GM21423 (cell line): ENCODE measurements around the gene AFMID.

ENCODE experiments used
- ATAC-seq: cut with Tn5 transposase; IDR thresholded peaks from one replicate; pipeline ENCODE4 v1.9.1; 2021; ENCODE audit warnings: mild to moderate bottlenecking, moderate library complexity; ENCODE audit not compliant: unreplicated experiment

Gene AFMID

DNA sequence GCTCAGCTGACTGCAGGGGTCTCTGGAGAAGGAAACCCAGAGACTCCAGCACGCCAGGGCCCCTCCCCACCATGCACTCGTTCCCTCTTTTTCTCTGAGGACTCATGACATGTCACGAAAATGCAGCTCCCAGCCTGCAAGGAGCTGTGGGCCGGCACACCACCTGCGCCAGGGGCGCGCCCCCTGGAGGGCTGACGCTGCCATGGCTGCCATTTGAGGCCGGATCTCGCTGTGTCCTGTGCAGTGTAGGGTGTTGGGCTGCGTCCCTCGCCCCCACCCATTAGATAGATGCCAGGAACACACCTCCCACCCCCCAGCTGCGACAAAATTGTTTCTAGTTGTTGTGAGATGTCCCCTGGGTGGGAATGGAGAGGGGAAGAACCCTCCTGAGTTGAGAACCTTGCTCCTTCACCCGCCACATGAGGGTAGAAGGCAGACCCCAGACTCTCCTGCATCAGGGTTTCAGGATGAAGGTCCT is 10.6 kb upstream of the AFMID start:
- peak; percentile 33 for ATAC-seq

DNA sequence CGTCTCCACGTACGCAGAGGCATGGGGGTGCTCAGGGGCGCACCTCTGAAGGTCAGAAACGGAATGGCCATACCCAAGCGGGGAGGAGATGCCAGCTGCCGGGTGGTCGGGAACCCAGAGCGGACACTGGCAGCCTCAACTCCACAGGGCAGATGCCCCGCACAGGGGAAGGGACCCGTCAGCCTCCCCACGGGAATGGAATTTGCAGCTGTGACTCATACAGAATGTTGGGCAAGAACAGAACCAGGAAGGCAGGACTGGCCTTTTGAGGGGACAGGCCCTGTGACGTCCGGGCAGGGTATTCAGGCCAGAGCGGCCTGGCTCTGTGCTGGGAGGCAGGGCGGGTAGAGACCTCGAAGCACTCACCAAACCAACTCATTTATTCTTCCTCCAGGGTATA is 7.8 kb upstream of the AFMID start:
- no peak for ATAC-seq

- no peak for ATAC-seq
Observed at GRCh38 chr17:78180083-78180482, 7.1 kb upstream of the AFMID start.

- ATAC-seq: no peak
Observed at GRCh38 chr17:78180508-78180907, 6.7 kb upstream of the AFMID start.

GRCh38 chr17:78182504-78182903 is 4.7 kb upstream of the AFMID start:
- no peak for ATAC-seq

GRCh38 chr17:78183916-78184315 is 3.2 kb upstream of the AFMID start:
- ATAC-seq: no peak

DNA sequence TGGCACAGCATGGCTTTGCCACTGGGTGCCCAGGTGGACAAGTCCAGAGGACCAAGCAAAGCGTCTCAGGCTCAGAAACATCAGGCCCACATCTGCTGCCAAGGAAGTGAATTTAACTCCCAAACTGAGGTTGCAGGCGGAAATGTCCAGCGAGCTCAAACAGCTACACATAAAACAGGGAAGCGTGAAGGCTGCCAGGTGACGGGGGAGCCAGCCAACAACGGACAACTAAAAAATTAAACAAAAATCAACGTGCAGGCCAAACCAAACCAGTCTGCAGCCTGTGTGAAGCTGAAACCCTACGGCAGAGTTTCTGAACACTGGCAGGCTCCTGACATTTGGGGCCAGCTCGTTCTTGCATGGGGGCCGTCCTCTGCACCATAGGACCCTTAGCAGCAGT is 2.8 kb upstream of the AFMID start:
- ATAC-seq: no peak

DNA sequence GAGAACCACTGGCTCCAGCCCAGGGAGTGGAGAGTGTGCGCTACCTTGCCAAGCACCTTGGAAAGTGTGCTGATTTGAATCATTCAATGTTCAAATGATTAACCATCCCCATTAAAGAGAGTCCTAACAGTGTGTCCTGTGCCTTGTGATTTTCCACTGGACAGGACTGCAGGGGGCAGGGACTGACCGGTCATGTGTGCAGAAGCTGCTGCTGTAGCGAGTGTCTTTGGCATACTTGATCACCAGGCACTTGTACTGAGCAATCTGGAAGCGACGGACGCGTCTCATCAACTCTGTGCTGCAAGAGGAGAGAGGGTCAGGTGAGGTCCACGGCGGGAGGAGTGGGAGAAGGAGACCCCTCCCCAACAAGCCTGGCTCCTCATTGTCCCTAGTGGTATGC is 2.3 kb upstream of the AFMID start:
- ATAC-seq: no peak

DNA sequence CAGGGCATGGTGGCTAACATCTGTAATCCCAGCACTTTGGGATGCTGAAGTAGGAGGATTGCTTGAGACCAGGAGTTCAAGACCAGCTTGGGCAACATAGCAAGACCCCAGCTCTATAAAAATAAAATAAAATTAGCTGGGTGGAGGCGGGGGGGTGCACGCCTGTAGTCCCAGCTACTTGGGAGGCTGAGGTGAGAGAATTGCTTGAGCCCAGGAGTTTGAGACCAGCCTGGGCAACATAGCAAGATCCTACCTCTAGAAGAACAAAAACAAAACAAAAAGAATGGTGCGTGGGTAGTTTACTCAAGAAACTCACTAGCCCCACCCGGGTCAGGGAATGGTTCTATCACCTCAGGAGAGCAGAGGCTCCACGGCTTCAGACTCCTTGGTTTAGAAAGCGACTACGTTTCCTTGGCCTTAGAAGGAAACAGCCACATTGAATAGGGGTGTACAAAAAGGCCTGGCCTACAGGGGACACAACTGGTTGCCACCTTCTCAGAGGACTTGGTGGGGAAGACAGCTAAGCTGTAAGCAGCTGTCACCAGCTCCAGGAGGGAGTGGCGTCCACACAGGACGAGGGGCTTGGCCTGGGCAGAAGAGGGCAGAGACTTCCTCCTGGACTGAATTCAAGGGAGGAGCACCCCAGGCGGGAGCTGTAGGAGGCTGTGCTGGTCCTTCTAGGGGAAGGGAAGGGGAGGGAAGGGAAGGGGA is 1.0 kb upstream of the AFMID start:
- no peak for ATAC-seq

GRCh38 chr17:78196716-78197115 is 9.6 kb downstream of the AFMID start:
- no peak for ATAC-seq

DNA sequence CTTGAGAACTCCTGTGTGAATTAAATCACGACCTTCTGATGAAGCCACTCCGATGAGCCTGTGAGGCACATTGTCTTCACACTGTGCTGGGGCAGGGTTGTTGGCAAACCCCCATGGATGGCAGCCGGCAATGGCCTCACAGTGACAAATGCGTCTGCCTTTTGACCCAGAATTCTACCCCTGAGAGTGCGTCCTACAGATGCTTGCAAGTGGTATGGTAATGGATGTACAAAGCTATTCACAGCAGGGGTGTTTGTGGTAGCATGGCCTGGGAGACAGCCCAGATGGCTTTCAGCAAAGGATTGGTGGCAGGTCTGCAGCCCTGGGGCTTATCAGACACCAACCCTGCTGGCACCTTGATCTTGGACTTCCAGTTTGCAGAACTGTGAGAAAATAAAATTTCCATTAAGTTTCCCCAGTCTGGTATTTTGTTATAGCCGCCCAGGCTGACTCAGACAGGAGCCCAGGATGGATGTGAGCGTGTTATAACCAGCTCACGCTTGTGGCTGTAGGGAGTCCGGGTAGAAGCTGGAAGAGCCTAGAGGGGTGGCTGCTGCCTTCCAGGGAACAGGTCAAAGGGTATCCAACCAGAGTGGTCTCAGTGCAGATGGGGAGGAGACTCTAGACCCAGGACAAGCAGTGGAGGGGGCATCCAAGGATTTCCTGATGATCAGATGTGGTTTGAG is 10.1 kb downstream of the AFMID start:
- no peak for ATAC-seq

DNA sequence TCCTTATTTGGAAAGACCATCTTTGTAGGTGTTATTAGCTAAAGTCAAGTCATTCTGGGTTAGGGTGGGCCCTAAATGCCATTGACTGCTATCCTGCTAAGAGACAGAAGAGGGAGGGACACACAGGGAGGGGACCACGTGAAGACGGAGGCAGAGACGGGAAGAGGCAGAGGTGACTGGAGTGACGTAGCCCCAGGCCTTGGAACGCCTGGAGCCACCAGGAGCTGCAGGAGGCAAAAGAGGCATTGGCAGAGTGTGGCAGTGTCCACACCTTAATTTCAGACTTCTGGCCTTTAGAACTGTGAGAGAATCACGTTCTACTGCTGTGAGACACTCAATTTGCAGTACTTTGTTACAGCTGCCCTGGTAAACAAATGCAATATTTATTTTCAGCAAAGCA is 13.3 kb downstream of the AFMID start:
- ATAC-seq: no peak

DNA sequence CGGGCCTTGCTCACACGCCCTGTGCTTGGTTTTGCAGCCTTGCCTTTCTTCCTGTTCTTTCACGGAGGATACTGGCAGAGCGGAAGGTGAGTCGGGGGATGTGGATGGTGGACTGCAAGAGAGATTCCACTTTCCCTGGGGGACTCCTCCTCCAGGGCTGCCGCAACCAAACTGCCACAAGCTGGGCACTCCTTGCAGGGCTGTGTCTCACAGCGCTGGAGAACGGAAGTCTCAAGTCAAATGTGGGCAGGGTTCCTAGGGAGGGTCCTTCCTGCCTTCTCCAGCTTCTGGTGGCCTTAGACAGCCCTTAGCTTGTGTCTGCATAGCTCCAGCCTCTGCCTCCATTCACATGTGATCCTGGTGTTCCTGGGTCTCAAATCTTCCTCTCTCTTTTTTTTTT is 15.5 kb downstream of the AFMID start:
- ATAC-seq: no peak

- ATAC-seq: no peak
Observed at GRCh38 chr17:78204387-78205123, 17.4 kb downstream of the AFMID start.

- ATAC-seq: no peak
Observed at GRCh38 chr17:78205124-78205775, 18.1 kb downstream of the AFMID start.

GRCh38 chr17:78206298-78206697 is 19.1 kb downstream of the AFMID start:
- no peak for ATAC-seq

DNA sequence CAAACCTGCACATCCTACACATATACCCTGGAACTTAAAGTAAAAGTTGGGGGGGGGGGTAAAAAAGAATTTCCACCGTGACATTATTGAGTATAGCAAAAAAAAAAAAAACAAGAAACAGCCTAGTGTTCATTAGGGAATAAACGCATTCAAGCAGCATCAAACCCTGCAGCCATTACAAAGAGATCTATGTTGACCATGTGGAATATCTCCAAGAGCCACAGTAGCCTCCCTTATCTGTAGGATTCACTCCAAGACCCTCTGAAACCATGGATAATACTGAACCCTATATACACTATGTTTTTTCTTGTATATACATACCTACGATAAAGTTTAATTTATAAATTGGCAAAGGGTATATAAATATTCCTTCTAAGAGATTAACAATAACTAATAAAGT is 21.3 kb downstream of the AFMID start:
- no peak for ATAC-seq

GRCh38 chr17:78210111-78210510 is 22.9 kb downstream of the AFMID start:
- no peak for ATAC-seq

GRCh38 chr17:78211032-78211431 is 23.9 kb downstream of the AFMID start:
- ATAC-seq: no peak

DNA sequence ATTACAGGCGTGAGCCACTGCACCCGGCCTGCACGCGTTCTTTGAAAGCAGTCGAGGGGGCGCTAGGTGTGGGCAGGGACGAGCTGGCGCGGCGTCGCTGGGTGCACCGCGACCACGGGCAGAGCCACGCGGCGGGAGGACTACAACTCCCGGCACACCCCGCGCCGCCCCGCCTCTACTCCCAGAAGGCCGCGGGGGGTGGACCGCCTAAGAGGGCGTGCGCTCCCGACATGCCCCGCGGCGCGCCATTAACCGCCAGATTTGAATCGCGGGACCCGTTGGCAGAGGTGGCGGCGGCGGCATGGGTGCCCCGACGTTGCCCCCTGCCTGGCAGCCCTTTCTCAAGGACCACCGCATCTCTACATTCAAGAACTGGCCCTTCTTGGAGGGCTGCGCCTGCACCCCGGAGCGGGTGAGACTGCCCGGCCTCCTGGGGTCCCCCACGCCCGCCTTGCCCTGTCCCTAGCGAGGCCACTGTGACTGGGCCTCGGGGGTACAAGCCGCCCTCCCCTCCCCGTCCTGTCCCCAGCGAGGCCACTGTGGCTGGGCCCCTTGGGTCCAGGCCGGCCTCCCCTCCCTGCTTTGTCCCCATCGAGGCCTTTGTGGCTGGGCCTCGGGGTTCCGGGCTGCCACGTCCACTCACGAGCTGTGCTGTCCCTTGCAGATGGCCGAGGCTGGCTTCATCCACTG is 27.0 kb downstream of the AFMID start, which contains the start of gene BIRC5:
BIRC5 (plus strand) TSS at position 238 of the 690 bp plus-strand sequence; CDS start at position 302, 64 bp downstream.
- ATAC-seq: peak; percentile 96

GRCh38 chr17:78214706-78215061 is 27.5 kb downstream of the AFMID start:
- no peak for ATAC-seq
